ENCODE measurements around the gene LRMDA. TPM values are rescaled to one million over a fixed set of nuclear protein-coding genes. Genes with fewer than 3 reads are reported as not detected.

The LRMDA gene
- total and polyA plus RNA-seq, 2 donors (not counting 3 experiments of a cell fraction or from before 2014, with no cell fraction given) = 9.7 to 18.0 TPM

DNA sequence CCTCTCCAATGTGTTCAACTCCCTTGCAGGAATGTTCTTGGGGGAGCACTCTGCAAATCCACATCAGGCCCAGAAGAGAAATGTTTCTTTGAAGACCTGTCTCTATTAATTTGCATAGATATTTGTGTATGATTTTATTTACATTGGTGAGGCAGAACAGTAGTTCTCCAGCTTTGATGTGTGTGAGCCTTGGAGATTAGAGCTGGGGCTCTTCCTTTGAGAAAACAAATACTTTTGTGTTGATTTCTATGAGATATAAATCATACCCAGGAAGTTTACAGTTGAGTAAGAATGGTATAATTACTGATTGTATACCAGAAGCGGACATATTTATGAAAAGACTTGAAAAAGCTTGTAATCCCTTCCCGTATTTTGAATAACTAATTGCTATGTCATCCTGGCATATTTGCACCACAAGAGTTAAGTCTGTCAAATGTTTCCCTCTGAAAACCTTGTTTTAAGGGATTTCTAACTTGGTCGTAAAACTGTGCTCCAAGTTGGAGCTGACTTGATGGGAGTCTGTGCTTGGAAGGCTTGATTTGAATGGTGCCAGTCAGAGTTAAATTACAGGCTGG, 468.5 kb downstream of the LRMDA start:
- intact Hi-C loops (cut with micrococcal nuclease) = no loop called here
- DNase-seq (ENCODE audit: low read depth, low spot score) (no peak), FAIRE-seq (no peak)
- no peak overlapping the region for H3K9ac ChIP-seq (replicated peaks; ENCODE audit: extremely low read depth, insufficient read depth, low read length)
- H3K4me3 ChIP-seq (replicated peaks in 1 of 3; ENCODE audit: insufficient read depth in 1 of 3, low read depth in 1 of 3, low read length in 3 of 3) = no peak overlapping the region
- no peaks in the 10 kb centered on the region for H3K36me3 ChIP-seq (ENCODE audit: control insufficient read depth in 2 of 2, extremely low read depth in 1 of 2, insufficient read depth in 2 of 2, low read length in 2 of 2)
- dilution Hi-C loops (cut with MboI; ENCODE audit: extremely low pct_ligation_motif_present, low sequenced_read_pairs) = no loop called here
- H3K4me2 ChIP-seq (ENCODE audit: insufficient read depth, low read length) = no peak overlapping the region
- H3K27ac ChIP-seq (ENCODE audit: insufficient read depth, low read depth, low read length) = no peak overlapping the region
- H3K79me2 ChIP-seq (ENCODE audit: control insufficient read depth, insufficient read depth, low read length) = no peaks in the 10 kb centered on the region
- no peaks in the 10 kb centered on the region for H3K27me3 ChIP-seq (ENCODE audit: control insufficient read depth in 2 of 2, insufficient read depth in 2 of 2, low read length in 2 of 2)
- no peak for TF ChIP-seq MYC (IDR thresholded peaks at IDR 0.05; ENCODE audit: low read depth, low read length)
- no peak for TF ChIP-seq JUN (IDR thresholded peaks at IDR 0.05; ENCODE audit: borderline replicate concordance, insufficient read depth, insufficient read length, low read depth)
- TF ChIP-seq POLR2AphosphoS5 (IDR thresholded peaks at IDR 0.05; ENCODE audit: insufficient read depth, low read depth, low read length) = no peak
- no peak for TF ChIP-seq FOS (IDR thresholded peaks at IDR 0.05; ENCODE audit: borderline replicate concordance, insufficient read depth, low read length)
- TF ChIP-seq, protein P1, sequence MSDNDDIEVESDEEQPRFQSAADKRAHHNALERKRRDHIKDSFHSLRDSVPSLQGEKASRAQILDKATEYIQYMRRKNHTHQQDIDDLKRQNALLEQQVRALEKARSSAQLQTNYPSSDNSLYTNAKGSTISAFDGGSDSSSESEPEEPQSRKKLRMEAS (IDR thresholded peaks at IDR 0.05; ENCODE audit: insufficient read depth, insufficient read length) = no peak
- TF ChIP-seq POLR2A (IDR thresholded peaks at IDR 0.05; ENCODE audit: low read depth, low read length) = no peak
- TF ChIP-seq, protein P2, sequence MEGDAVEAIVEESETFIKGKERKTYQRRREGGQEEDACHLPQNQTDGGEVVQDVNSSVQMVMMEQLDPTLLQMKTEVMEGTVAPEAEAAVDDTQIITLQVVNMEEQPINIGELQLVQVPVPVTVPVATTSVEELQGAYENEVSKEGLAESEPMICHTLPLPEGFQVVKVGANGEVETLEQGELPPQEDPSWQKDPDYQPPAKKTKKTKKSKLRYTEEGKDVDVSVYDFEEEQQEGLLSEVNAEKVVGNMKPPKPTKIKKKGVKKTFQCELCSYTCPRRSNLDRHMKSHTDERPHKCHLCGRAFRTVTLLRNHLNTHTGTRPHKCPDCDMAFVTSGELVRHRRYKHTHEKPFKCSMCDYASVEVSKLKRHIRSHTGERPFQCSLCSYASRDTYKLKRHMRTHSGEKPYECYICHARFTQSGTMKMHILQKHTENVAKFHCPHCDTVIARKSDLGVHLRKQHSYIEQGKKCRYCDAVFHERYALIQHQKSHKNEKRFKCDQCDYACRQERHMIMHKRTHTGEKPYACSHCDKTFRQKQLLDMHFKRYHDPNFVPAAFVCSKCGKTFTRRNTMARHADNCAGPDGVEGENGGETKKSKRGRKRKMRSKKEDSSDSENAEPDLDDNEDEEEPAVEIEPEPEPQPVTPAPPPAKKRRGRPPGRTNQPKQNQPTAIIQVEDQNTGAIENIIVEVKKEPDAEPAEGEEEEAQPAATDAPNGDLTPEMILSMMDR (IDR thresholded peaks at IDR 0.05; ENCODE audit: extremely low read depth in 1 of 2, insufficient read depth in 1 of 2, low read depth in 1 of 2, low read length in 2 of 2) = no peak
- no peak for TF ChIP-seq GATA2 (IDR thresholded peaks at IDR 0.05; ENCODE audit: insufficient read depth, insufficient read length, low read depth, low read length)
- no peak for TF ChIP-seq EZH2 (IDR thresholded peaks at IDR 0.05; ENCODE audit: borderline replicate concordance, low read depth, low read length, severe bottlenecking)
- ChIA-PET POLR2A (no interaction called here), CTCF (no interaction called here)
- H2AFZ ChIP-seq (ENCODE audit: low read depth, low read length) = no peak overlapping the region
- no peaks in the 10 kb centered on the region for H4K20me1 ChIP-seq (replicated peaks; ENCODE audit: control insufficient read depth, extremely low read depth, insufficient read depth, low read length)
- H3K4me1 ChIP-seq (ENCODE audit: control insufficient read depth, extremely low read depth, insufficient read depth, low read length) = no peaks in the 10 kb centered on the region
- BruUV-seq (replicated peaks) = no TSS peak
- H3K9me1 ChIP-seq (replicated peaks; ENCODE audit: control insufficient read depth, extremely low read depth, insufficient read depth, low read length) = no peaks in the 10 kb centered on the region
- no peaks in the 10 kb centered on the region for H3K9me3 ChIP-seq (replicated peaks; ENCODE audit: control insufficient read depth, insufficient read depth, low read length)
